Karpas-422 (cell line): ENCODE results near the gene DNAH2. TPM values are rescaled to one million over a fixed set of nuclear protein-coding genes. Genes with fewer than 3 reads are reported as not detected.

Experiments used
- DNase-seq: peaks from one replicate; pipeline ENCODE4 v3.0.0-alpha.2; 2015
- H2AFZ ChIP-seq: fragments of 200-600 bp; sonication (generic); 2 replicates; pipeline ENCODE4 v1.6.1; 2014; ENCODE audit warnings: antibody characterized with exemption, low read length, mixed read lengths
- H3K27ac ChIP-seq: fragments of 200-600 bp; sonication (generic); 2 replicates; pipeline ENCODE4 v1.5.1; 2014; ENCODE audit warnings: mild to moderate bottlenecking, low read length, moderate library complexity
- H3K27me3 ChIP-seq: fragments of 200-600 bp; sonication (generic); 2 replicates; pipeline ENCODE4 v1.6.1; 2014; ENCODE audit warnings: low read length, mixed read lengths
- H3K36me3 ChIP-seq: fragments of 200-600 bp; sonication (generic); 2 replicates; pipeline ENCODE4 v1.6.1; 2014; ENCODE audit warnings: low read length, mixed read lengths; ENCODE audit not compliant: insufficient read depth
- H3K4me1 ChIP-seq: fragments of 200-600 bp; sonication (generic); 2 replicates; pipeline ENCODE4 v1.6.1; 2014; ENCODE audit warnings: mild to moderate bottlenecking, low read length, mixed read lengths
- H3K4me2 ChIP-seq: fragments of 200-600 bp; sonication (generic); 2 replicates; pipeline ENCODE4 v1.6.1; 2014; ENCODE audit warnings: low read length, low read depth, mild to moderate bottlenecking; ENCODE audit not compliant: poor library complexity, severe bottlenecking
- H3K4me3 ChIP-seq: fragments of 200-600 bp; sonication (generic); 2 replicates; pipeline ENCODE4 v1.5.1; 2014; ENCODE audit warnings: mild to moderate bottlenecking, antibody characterized with exemption, low read length, mixed read lengths
- H3K79me2 ChIP-seq: fragments of 200-600 bp; sonication (generic); 2 replicates; pipeline ENCODE4 v1.6.1; 2014; ENCODE audit warnings: mild to moderate bottlenecking, low read length, mixed read lengths
- H3K9ac ChIP-seq: fragments of 200-600 bp; sonication (generic); 2 replicates; pipeline ENCODE4 v1.6.0; 2014; ENCODE audit warnings: low read length
- H3K9me2 ChIP-seq: fragments of 200-600 bp; sonication (generic), shearing (Covaris generic); replicated peaks from 2 replicates; pipeline ENCODE4 v1.6.0; 2014; ENCODE audit warnings: mild to moderate bottlenecking, low read length, moderate library complexity; ENCODE audit not compliant: insufficient read depth
- H3K9me3 ChIP-seq: fragments of 300-700, 200-600 bp; sonication (generic); 2 replicates; pipeline ENCODE4 v1.6.1; 2014; ENCODE audit warnings: low read length, mixed read lengths
- H4K20me1 ChIP-seq: fragments of 200-600 bp; sonication (generic); 2 replicates; pipeline ENCODE4 v1.6.1; 2014; ENCODE audit warnings: mild to moderate bottlenecking, antibody characterized with exemption, low read length, low read depth; ENCODE audit not compliant: insufficient read depth
- total RNA-seq: library from RNA; depleted of rRNA; stranded (reverse); fragments of >200 nt; shearing (Covaris generic); gene quantifications from 2 replicates; pipeline ENCODE4 v1.2.3, GENCODE V29; 2014; ENCODE audit warnings: low replicate concordance

Gene DNAH2
- total RNA-seq, 1 experiment from 2014 or later, result not detected

DNA sequence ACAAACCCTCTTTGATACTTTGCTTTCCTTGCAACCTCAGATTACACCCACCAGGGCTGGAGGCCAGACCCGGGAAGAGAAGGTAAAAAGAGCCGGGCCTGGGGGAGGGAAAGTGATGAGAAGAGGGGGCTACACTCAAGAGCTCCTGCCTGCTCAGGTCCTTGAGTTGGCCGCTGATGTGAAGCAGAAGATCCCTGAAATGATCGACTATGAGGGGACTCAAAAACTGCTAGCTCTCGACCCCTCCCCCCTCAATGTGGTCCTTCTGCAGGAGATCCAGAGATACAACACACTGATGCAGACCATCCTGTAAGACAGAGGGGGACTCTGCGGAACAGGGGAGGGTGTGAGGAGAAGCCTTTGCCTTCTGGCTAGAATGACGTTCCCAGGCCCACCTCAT lies 113.7 kb downstream of the DNAH2 start:
- H3K27ac ChIP-seq, result no peak overlapping the region

GRCh38 chr17:7832431-7832830 lies 114.9 kb downstream of the DNAH2 start:
- Histone ChIP-seq H3K36me3 (no peaks in the 10 kb centered on the region), H3K9me2 (no peaks in the 10 kb centered on the region), H3K9me3 (no peaks in the 10 kb centered on the region), H3K79me2 (no peaks in the 10 kb centered on the region), H3K27me3 (no peaks in the 10 kb centered on the region), H4K20me1 (no peaks in the 10 kb centered on the region), H3K4me1 (peaks cover 26% of the 10 kb centered on the region), H3K4me2 (no peak overlapping the region), H3K27ac (no peak overlapping the region), H3K4me3 (no peak overlapping the region), H2AFZ (no peak overlapping the region), H3K9ac (no peak overlapping the region)
- DNase-seq, result no peak

More for the DNA sequence above, 113.7 kb downstream of the DNAH2 start:
- H3K27me3 ChIP-seq, result no peaks in the 10 kb centered on the region
- DNase-seq, result no peak
- no peaks in the 10 kb centered on the region for H4K20me1 ChIP-seq
- no peaks in the 10 kb centered on the region for H3K36me3 ChIP-seq
- no peak overlapping the region for H3K9ac ChIP-seq
- no peaks in the 10 kb centered on the region for H3K9me2 ChIP-seq
- no peak overlapping the region for H3K4me3 ChIP-seq
- H3K4me1 ChIP-seq, result peaks cover 14% of the 10 kb centered on the region
- H3K4me2 ChIP-seq, result no peak overlapping the region
- no peaks in the 10 kb centered on the region for H3K9me3 ChIP-seq
- no peak overlapping the region for H2AFZ ChIP-seq
- H3K79me2 ChIP-seq, result no peaks in the 10 kb centered on the region

DNA sequence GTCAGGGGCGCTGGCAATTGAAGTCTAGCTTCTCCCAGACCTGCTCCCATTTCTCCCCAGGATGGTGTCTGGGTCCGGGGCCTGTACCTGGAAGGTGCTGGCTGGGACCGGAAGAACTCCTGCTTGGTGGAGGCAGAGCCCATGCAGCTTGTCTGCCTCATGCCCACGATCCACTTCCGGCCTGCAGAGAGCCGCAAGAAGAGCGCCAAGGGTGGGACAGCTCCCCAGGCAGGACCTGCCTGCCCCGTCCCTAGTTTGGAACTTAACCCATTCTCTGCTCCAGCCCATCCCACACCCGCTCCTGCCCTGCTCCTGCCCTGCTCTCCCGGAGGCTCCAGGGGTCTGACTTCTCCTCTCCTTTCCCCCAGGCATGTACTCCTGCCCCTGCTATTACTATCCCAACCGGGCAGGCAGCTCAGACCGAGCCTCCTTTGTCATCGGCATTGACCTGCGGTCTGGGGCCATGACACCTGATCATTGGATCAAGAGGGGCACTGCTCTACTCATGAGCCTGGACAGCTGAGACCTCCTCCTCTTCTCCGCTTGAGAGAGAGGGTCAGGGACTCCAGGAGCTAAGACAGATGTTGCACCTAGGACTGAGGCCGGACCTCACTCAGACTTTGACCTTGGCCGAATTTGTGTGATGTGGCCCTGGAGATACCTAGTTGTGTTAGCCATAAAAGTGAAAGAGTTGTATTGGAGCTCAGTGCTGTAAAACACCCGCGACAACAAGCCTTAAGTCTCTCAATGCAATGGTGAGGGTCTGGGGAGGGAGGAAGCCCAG lies 115.7 kb downstream of the DNAH2 start:
- H3K9me2 ChIP-seq, result no peaks in the 10 kb centered on the region
- peak overlapping the region; percentile 81 for H3K9ac ChIP-seq
- no peak for DNase-seq
- no peak overlapping the region for H3K27ac ChIP-seq
- peak overlapping the region; percentile 97 for H3K4me2 ChIP-seq
- H3K9me3 ChIP-seq, result no peaks in the 10 kb centered on the region
- H2AFZ ChIP-seq, result peak overlapping the region; percentile 34; the same call in 1 of the 2 replicates
- H3K4me3 ChIP-seq, result peak overlapping the region; percentile 81
- H4K20me1 ChIP-seq, result no peaks in the 10 kb centered on the region
- no peaks in the 10 kb centered on the region for H3K79me2 ChIP-seq
- peaks cover 31% of the 10 kb centered on the region for H3K4me1 ChIP-seq
- no peaks in the 10 kb centered on the region for H3K36me3 ChIP-seq
- H3K27me3 ChIP-seq, result no peaks in the 10 kb centered on the region

DNA sequence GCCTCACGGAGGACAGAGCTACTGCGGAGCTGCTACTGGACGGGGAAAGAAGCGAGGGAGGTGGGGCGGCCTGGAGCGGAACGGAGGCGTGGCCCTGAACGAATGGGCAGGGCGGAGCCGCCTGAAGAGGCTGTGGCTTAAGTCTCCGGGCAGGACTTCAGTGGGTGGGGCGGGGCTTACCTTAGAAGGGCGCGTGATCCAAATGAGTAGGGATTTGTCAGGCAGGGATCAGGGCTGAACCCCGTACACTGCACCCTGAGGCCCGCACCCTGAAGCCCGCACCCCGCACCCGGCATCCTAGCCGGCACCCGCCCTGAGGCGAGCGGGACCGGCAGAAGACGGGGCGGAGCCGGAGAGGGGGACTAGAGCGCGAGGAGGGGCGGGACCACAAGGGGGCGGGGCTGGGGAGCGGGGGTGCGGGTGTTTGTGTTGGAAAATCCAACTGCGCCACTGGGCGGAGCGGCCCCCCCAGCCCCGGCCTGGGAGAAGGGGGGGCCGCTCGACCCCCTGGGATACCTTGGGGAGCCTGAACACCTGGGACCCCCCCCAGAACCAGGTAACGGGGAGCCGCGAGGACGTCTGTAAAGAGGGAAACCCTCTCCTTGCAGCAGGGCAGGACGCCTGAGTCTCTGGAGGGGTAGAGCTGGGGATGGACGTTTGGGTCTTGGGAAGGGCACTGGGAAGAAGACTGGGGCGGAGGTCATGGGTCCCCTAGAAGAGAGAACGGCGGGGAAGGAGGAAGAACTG lies 116.4 kb downstream of the DNAH2 start, which contains the start of gene KDM6B:
TSS of gene KDM6B (plus strand) at position 423 of the 747 bp plus-strand sequence. CDS start 11,338 bp downstream, outside the sequence.
- DNase-seq, result peak; percentile 94
- peak within 1 kb of the TSS; percentile 34; the same call in 1 of the 2 replicates for H2AFZ ChIP-seq
- H3K4me2 ChIP-seq, result peak within 1 kb of the TSS; percentile 97
- no peaks in the 10 kb centered on the region; the same call in 1 of the 2 replicates for H3K79me2 ChIP-seq
- H3K27ac ChIP-seq, result peak within 1 kb of the TSS; percentile 97
- peaks cover 38% of the 10 kb centered on the region for H3K4me1 ChIP-seq
- no peaks in the 10 kb centered on the region for H4K20me1 ChIP-seq
- peak within 1 kb of the TSS; percentile 81 for H3K9ac ChIP-seq
- peak within 1 kb of the TSS; percentile 81 for H3K4me3 ChIP-seq
- H3K9me2 ChIP-seq, result no peaks in the 10 kb centered on the region
- H3K36me3 ChIP-seq, result no peaks in the 10 kb centered on the region
- no peaks in the 10 kb centered on the region for H3K27me3 ChIP-seq
- H3K9me3 ChIP-seq, result no peaks in the 10 kb centered on the region

DNA sequence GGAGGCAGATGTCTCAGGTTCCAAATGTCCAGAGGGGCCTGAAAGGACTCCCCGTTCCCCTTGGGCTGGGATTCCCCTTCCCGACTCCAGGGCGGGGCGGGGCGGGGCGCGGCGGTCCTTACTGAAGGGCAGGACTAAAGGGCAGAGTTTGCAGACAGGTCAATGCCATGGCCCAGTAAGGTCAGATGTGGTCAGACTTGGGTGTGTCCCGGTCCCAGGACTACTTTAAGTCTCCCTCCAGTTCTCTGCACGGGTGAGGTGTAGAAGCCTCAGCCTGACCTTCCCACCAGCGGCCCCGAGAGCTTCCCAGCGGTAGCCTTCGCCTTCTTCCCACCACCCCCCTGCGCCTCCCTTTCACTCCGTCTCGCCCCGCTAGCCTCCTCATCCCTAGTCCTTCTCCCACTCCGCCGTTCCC lies 117.0 kb downstream of the DNAH2 start:
- Histone ChIP-seq H3K27ac (peak overlapping the region; percentile 97), H4K20me1 (no peaks in the 10 kb centered on the region), H3K4me2 (peak overlapping the region; percentile 97), H3K79me2 (peaks cover 3% of the 10 kb centered on the region; the same call in 1 of the 2 replicates), H3K9ac (peak overlapping the region; percentile 81), H3K4me3 (peak overlapping the region; percentile 81), H3K9me3 (no peaks in the 10 kb centered on the region), H3K36me3 (no peaks in the 10 kb centered on the region), H3K27me3 (no peaks in the 10 kb centered on the region), H3K4me1 (peaks cover 43% of the 10 kb centered on the region), H2AFZ (0 out of 2 replicates have a peak overlapping the region, but pooled peaks have one; percentile 29), H3K9me2 (no peaks in the 10 kb centered on the region)
- no peak for DNase-seq

DNA sequence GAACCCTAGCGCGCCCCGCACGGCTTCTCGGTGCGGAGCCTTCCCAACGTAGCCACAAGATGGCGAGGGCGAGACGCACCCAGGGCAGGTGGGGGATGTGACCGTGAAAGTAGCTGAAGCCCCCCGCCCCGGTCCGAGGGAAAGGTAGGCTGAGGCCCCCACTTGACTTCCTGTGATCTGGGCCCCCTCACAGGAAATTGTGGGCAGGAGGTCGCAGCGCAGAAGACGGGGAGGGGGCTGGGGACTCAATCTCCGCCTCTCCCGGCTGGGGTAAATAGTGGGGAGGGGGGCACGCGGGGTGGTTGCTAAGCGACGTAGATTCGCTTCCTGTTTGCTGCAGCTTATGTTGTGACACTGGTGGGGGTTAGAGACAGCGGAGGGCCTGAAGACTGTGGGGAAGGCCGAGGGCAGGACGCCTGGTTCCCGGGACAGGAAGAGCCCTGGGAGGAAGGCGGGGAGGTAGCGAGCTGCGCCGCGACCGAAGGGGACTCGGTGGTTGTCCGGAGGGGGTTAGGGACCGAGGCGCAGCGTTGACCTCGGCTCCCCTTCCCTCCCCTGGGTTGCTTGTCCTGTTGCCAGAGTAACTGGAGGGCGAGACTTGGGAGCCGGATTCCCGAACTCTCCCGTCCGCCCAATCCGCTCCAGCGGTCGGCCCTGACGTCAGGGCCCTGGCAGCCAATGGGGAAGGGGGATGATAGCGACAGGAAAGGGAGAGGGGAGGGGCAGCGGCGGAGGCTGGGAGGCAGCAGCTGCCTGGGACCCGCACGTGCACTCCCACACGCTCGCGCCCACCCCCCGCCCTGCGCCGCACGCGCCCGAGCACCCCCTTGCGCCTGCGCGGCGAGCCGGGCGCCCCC lies 117.6 kb downstream of the DNAH2 start:
- peak overlapping the region; percentile 81 for H3K4me3 ChIP-seq
- peak; percentile 98 for DNase-seq
- no peaks in the 10 kb centered on the region for H3K27me3 ChIP-seq
- H2AFZ ChIP-seq, result 0 out of 2 replicates have a peak overlapping the region, but pooled peaks have one; percentile 29
- H3K79me2 ChIP-seq, result peaks cover 8% of the 10 kb centered on the region; the same call in 1 of the 2 replicates
- H3K9me2 ChIP-seq, result no peaks in the 10 kb centered on the region
- H3K4me1 ChIP-seq, result peaks cover 50% of the 10 kb centered on the region
- H4K20me1 ChIP-seq, result no peaks in the 10 kb centered on the region
- H3K9me3 ChIP-seq, result no peaks in the 10 kb centered on the region
- H3K9ac ChIP-seq, result peak overlapping the region; percentile 91
- H3K4me2 ChIP-seq, result peak overlapping the region; percentile 97
- no peaks in the 10 kb centered on the region for H3K36me3 ChIP-seq
- peak overlapping the region; percentile 97 for H3K27ac ChIP-seq

GRCh38 chr17:7835814-7836595 lies 118.5 kb downstream of the DNAH2 start:
- Histone ChIP-seq H3K9ac (peak overlapping the region; percentile 91), H3K4me2 (peak overlapping the region; percentile 97), H3K36me3 (no peaks in the 10 kb centered on the region), H3K4me3 (peak overlapping the region; percentile 81), H4K20me1 (no peaks in the 10 kb centered on the region), H3K4me1 (peaks cover 58% of the 10 kb centered on the region), H3K27ac (peak overlapping the region; percentile 97), H3K9me3 (no peaks in the 10 kb centered on the region), H3K9me2 (no peaks in the 10 kb centered on the region), H3K27me3 (no peaks in the 10 kb centered on the region), H2AFZ (no peak overlapping the region), H3K79me2 (peaks cover 16% of the 10 kb centered on the region)
- no peak for DNase-seq
